ENCODE results near the gene SPOCD1. TPM values are rescaled to one million over a fixed set of nuclear protein-coding genes. Genes with fewer than 3 reads are reported as not detected.

Gene SPOCD1
- total RNA-seq, 2 donors from 2014 or later = 21.6 TPM; not detected in 1

DNA sequence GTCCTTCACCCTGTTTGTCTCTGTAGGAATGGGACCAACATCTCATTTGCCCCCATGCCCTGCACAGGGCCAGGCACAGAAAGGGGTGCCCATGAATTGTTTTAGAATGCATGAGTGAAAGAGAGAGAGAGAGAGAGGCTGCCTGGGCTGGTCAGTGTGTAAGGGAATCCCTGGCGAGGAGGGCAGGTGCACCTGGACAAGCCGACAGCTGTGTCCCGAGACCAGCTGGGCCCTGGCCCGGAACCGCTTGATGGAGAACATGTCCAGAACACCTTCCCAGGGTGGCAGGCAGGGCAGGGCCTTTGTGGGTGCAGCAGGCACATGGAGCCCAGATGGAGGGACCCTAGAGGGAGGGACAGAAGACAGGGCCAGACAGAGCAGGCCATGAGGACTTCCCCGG lies 22.7 kb downstream of the SPOCD1 start:
- no peak overlapping the region for H3K27ac ChIP-seq
- no peak for TF ChIP-seq POLR2A (IDR thresholded peaks at IDR 0.05)
- TF ChIP-seq, protein P1, sequence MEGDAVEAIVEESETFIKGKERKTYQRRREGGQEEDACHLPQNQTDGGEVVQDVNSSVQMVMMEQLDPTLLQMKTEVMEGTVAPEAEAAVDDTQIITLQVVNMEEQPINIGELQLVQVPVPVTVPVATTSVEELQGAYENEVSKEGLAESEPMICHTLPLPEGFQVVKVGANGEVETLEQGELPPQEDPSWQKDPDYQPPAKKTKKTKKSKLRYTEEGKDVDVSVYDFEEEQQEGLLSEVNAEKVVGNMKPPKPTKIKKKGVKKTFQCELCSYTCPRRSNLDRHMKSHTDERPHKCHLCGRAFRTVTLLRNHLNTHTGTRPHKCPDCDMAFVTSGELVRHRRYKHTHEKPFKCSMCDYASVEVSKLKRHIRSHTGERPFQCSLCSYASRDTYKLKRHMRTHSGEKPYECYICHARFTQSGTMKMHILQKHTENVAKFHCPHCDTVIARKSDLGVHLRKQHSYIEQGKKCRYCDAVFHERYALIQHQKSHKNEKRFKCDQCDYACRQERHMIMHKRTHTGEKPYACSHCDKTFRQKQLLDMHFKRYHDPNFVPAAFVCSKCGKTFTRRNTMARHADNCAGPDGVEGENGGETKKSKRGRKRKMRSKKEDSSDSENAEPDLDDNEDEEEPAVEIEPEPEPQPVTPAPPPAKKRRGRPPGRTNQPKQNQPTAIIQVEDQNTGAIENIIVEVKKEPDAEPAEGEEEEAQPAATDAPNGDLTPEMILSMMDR (IDR thresholded peaks at IDR 0.05) = no peak
- TF ChIP-seq POLR2AphosphoS5 (IDR thresholded peaks at IDR 0.05) = no peak
- no peaks in the 10 kb centered on the region for H3K27me3 ChIP-seq (replicated peaks; ENCODE audit: insufficient read depth)
- intact Hi-C loops (cut with DNase I) = loop anchor here (5.0 to 10.0 kb wide), 2 partner anchors 172 to 231 kb away; no protein-coding TSS in a partner anchor
- no peak overlapping the region for H3K4me3 ChIP-seq
- DNase-seq (ENCODE audit: low spot score) = no peak
- WGBS = 86% methylated on average over 6 of the region's 6 CpGs
- H3K4me1 ChIP-seq (replicated peaks) = no peaks in the 10 kb centered on the region
- no peaks in the 10 kb centered on the region for H3K36me3 ChIP-seq
- H3K9me3 ChIP-seq = no peaks in the 10 kb centered on the region

DNA sequence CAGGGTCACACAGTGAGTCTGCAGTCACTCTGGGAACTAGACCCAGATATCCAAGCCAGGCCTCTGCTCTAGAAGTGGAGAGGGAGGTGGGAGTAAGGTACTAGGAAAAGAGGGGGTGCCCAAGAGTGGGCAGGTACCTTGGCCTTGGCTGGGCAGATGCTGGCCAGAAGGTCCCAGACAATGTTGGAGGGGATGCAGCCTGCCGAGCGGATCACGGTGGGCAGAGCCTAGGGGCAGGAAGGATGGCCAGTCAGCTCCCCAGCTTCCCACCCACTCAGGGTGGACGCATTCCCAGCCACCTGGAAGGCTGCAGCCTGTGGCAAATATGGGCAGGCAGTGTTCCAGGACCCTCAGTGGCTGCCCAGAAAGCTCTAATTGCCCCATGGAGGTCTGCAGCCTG lies 23.3 kb downstream of the SPOCD1 start:
- no peaks in the 10 kb centered on the region for H3K36me3 ChIP-seq
- TF ChIP-seq POLR2A (IDR thresholded peaks at IDR 0.05) (no peak), POLR2AphosphoS5 (IDR thresholded peaks at IDR 0.05) (no peak)
- TF ChIP-seq, protein P1 (IDR thresholded peaks at IDR 0.05) = no peak
- intact Hi-C loops (cut with DNase I) = loop anchor here (5.0 to 10.0 kb wide), 2 partner anchors 172 to 230 kb away; no protein-coding TSS in a partner anchor
- no peak for DNase-seq (ENCODE audit: low spot score)
- H3K4me3 ChIP-seq = no peak overlapping the region
- WGBS = 65% methylated on average over 4 of the region's 4 CpGs
- H3K27me3 ChIP-seq (replicated peaks; ENCODE audit: insufficient read depth) = no peaks in the 10 kb centered on the region
- no peaks in the 10 kb centered on the region for H3K9me3 ChIP-seq
- H3K4me1 ChIP-seq (replicated peaks) = no peaks in the 10 kb centered on the region
- H3K27ac ChIP-seq = no peak overlapping the region

DNA sequence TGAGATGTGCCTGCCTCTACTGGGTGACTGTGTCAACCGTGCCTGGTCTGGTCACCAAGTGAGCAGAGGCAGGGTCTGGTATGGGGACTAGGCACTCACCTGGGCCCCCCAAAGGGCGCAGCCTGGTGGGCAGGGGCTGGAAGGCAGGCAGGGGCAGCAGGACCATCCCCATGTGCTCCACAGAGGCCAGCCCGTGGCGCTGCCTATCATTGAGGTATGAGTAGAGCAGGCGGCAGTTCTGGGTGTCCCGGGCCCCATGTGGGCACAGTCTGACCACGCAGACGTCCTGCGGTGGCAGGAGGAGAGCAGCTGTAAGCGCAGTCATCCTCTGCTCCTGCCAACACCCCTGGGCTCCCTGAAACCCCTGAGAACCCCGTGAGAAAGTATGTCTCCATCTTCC lies 23.7 kb downstream of the SPOCD1 start:
- intact Hi-C loops (cut with DNase I) = loop anchor here (5.0 to 10.0 kb wide), 2 partner anchors 173 to 230 kb away; no protein-coding TSS in a partner anchor
- no peaks in the 10 kb centered on the region for H3K36me3 ChIP-seq
- no peak for DNase-seq (ENCODE audit: low spot score)
- H3K4me3 ChIP-seq = no peak overlapping the region
- 90% methylated on average over 11 of the region's 11 CpGs for WGBS
- no peaks in the 10 kb centered on the region for H3K27me3 ChIP-seq (replicated peaks; ENCODE audit: insufficient read depth)
- TF ChIP-seq POLR2A (IDR thresholded peaks at IDR 0.05) = no peak
- TF ChIP-seq, protein P1 (IDR thresholded peaks at IDR 0.05) = no peak
- no peak for TF ChIP-seq POLR2AphosphoS5 (IDR thresholded peaks at IDR 0.05)
- H3K4me1 ChIP-seq (replicated peaks) = no peaks in the 10 kb centered on the region
- H3K27ac ChIP-seq = no peak overlapping the region
- no peaks in the 10 kb centered on the region for H3K9me3 ChIP-seq

DNA sequence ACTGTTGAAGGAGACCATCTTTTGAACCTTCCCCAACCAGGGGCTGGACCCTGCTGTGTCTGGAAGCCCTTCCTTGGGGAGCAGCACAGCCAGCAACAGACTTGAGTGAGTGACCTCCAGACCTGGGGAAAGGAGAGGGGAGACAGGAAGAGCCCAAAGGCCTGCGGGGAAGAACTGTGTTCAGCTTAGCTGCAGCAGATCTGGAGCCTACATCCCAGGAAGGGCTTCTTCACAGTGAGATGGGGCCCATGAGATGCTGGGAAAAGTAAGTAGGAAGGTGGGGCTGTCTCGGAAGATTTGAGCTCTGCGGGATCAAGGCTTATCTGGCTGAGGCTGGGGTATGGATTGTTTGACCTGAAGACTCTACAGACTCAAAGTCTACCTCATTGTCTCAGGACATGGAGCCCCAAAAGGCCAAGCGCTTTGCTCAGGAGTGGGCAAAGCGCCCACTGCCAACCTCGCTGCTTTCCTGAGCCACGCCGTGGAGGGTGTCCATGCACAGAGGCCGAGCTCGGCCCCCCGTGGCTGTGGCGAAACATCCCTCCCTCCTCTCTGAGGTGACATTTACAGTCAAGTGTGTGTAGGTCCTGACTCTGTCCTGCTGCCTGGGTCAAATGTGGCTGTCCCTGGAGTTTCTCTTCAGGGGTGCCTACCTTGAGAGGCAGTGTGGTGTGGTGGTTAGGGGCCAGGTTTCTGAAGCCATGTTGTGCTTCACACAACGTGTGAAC lies 24.5 kb downstream of the SPOCD1 start:
- DNase-seq (ENCODE audit: low spot score) = no peak
- intact Hi-C loops (cut with DNase I) = loop anchor here (5.0 to 10.0 kb wide), 2 partner anchors 174 to 229 kb away; no protein-coding TSS in a partner anchor
- Histone ChIP-seq H3K27ac (no peak overlapping the region), H3K27me3 (replicated peaks; ENCODE audit: insufficient read depth) (no peaks in the 10 kb centered on the region), H3K36me3 (no peaks in the 10 kb centered on the region), H3K9me3 (no peaks in the 10 kb centered on the region), H3K4me1 (replicated peaks) (no peaks in the 10 kb centered on the region), H3K4me3 (no peak overlapping the region)
- 89% methylated on average over 11 of the region's 13 CpGs for WGBS
- TF ChIP-seq POLR2AphosphoS5 (IDR thresholded peaks at IDR 0.05) = no peak
- TF ChIP-seq, protein P1 (IDR thresholded peaks at IDR 0.05) = no peak
- no peak for TF ChIP-seq POLR2A (IDR thresholded peaks at IDR 0.05)

Data from prostate gland (tissue), 2 donors.